ENCODE data around the gene STYXL2.

Gene STYXL2

DNA sequence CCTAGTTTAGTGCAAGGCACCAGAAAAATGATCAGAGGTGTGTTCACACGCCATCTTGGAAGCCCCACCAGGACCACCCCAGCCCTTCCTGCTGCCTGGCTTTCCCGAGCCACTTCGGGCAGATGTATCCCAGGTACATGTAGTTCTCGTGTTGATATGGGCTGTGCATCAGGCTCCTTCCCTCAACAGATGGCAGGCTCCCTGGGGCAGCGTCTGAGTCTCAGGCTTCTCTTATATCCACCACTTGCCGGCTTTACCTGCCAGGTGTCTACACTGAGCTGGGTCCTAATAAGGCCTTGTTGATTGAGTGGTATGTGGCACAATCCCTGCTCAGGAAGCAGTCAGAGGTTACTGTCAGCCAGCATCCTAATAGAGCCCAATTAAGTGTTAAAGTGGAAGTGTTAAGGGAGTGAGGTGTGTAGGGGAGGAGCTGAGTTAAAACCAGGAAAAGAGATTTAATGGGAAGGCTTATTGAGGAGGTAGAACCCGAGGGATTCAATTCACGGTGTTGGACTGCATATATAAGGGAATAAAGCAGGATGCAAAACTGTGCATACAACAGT lies 12.2 kb upstream of the STYXL2 start:
- no peak for DNase-seq

DNA sequence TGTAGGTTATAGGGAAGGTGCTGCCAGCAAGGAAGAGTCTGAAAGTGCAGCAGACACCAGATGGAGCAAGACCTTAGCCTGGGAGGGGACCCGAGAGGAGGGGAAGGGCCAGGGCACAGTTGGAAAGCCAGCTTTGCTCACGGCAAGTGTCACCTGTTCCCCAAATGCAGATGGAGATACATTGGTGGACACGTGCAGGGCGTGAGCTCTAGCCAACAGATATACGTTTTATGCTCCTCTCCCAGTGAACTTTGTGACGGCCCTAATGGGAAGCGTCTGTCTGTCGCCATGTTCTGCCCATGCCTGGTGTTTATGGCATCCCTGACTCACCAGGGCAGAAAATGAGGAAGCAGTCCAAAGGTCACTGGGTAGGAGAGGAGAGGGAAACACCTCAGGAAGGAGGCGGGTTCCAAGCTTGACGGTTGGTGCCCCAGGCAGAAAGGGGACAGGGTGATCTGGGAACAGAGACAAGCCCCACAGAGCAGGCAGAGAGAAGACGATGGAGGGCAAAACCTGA lies 11.3 kb upstream of the STYXL2 start:
- DNase-seq, result no peak

DNA sequence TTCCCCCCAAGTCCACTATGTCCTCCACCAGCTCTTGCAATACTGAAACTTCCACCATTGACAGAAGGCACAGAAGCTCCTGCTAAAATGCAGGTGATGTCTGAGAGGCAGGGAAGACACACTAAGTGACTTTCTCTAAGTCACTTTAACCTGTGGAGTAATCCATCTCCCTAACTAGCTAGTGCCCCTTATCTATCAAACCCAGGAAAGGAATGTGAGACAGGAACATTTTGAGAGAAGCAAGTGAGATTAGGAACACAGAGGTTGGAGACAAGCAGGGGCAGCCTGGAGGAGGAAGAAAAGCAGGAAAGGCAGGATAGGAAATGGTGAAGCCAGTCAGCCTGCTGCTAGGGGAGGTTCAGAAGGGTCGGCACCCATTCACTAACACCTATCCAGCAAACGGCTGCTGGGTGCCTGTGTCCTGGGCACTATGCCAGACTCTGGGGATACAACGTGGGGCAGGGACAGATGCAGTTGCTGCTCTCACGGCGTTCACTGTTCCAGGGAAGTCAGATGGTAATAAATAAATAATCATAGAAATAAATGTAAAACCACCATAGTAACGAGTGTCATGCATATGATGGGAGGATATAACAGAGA lies 10.7 kb upstream of the STYXL2 start:
- no peak for DNase-seq

DNA sequence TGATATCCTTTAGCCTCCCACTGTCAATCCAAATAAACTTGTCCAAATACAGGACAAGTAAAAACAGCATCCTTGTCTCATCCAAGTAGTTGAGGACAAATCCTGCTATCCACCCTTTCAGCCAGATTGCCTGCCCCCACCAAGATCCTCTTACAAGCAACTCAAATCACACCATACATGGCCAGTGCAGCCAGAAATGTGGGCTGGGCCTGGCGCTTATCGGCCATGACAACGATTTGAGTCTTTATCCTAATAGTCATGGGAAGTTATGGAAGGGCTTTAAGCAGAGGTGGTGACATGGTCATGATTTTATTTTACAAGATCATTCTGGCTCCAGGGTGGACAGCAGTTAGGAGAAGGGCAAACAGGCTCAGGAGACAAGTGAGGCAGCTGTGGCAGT lies 10.0 kb upstream of the STYXL2 start:
- DNase-seq, result no peak

DNA sequence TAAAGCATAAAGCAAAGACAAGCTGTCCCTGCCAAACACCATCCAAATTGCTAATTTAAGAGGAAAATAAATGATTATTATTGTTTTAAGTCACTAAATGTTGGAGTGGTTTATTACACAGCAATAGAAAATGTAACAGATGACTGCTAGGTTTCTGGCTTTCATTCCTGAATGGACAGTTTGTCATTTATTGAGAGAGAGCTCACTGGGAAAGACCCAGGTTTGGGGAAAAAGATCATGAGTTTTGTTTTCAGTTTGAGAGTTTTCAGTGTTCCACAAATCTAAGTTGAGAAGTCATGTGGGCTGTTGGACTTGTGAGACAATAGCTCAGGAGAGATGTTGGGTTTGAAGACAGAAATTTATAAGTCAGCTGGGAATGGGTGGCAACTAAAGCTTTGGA lies 9.1 kb upstream of the STYXL2 start:
- no peak for DNase-seq

DNA sequence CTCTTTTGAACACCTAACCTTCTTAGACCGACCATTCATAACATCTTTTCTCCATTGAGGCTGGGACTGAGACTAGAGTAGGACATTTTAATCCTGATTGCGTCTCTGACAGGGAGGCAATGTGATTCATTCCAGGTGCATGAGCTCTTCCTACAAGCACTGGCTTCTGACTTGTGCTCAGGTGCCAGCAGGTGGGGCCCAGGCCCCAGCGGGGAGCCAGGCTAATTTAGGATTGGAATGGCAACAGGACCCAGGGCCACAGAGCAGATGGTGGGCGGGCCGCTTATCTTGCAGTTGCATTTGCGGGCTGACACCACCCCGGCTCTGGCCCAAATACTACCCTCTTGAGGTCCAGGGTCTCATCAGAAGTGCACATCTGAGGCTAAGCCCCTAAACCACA lies 7.8 kb upstream of the STYXL2 start:
- DNase-seq, result no peak

DNA sequence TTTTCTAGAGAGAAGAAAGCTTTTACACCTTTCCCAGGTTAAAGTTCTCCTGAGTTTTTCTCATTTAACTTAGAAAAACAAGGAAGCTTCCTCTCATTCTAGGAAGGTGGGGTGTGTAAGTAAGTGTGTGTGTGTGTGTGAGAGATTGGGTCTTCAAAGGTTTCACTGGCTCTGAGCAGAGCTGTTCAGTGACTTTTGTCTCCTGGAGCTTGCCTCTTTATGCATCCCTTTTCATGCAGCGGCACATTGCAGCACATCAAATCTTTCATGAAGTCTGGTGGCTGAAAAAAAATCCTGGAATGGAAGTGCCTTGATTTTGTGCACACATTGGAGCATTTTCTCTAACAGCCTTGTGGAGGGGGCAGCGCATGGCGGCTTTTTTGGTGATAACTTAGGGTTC lies 7.1 kb upstream of the STYXL2 start:
- DNase-seq, result no peak

DNA sequence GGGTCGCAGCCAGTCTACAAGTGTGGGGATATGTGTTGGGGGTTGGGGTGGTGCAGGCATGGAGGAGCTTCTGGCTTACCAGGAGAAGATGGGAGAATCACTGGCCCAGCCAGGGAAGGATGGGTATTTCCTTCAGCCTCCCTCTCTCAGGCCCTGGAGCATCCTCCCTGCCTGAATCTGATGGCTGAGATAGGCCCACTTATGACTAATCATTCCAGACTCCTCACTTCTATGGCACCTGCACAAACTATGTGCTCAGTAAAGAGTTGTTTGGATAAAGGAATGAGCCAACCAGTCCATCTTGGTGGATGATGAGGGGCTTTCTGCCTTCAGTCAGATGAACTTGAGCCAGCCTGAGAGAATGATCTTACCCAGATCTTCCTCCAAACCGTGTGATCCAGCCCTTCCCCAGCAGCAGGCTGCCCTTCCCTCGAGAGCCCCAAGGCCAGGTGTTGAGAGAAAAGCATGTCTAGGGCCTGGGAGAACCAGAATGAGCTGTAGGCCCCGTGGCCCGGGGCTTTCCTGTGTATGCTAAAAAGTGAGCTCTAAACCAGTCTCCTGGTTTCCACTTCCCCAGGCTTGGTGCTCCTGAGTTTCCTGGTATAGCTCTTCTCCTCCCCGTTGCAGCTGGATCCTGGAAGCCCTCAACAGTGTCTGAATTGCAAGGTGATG lies 5.0 kb upstream of the STYXL2 start:
- no peak for DNase-seq

DNA sequence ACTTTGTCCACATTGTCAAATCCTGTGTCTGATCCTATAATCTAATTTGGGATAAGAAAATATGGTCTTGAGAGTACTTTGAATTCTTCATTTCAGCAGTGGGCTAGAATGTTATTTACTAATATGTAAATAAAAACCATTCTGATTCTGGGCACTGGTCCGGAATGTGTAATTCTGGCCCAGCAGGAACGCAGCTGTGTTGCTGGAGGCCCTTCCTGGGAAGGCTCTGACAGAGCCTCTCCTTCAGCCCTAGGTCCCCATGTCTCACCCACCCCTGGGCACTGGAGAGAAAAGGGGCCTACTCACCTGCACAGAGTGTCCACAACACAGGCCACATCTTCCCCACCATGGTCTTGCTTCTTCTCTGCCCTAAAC lies 3.9 kb upstream of the STYXL2 start:
- DNase-seq, result no peak

DNA sequence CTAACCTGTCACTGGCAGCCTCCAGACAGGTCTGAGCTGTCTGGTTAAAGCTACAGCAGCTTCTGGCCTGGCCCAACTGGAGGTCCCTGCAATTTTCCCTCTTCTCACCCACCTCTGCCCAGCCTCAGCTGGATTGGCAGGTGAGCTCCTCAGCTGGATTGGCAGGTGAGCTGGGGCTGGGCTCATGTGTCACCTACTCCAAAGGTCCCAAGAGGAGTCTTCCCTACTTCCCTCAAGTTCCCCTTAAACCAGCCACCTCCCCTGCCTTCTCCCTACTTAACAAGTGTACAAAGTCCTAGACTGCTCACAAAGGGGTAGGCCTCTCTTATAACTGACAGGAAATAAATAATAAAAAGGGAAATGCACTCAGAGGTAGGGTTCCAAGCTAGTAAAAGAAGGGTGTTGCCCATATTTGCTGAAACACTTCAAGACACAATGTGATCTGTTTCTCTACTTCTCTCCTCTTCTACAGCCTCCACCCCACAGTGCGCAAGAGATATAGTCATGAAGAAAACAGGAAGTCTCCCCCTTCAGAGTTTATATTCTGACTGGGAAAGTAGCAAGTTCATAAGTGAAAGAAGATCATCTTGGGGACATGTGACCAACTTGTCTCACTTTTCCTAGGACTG lies 3.4 kb upstream of the STYXL2 start, which contains the start of gene GPA33:
GPA33 (minus strand) TSS at position 64 of the 629 bp plus-strand sequence. CDS start 90 bp downstream, outside the sequence.
- no peak for DNase-seq

DNA sequence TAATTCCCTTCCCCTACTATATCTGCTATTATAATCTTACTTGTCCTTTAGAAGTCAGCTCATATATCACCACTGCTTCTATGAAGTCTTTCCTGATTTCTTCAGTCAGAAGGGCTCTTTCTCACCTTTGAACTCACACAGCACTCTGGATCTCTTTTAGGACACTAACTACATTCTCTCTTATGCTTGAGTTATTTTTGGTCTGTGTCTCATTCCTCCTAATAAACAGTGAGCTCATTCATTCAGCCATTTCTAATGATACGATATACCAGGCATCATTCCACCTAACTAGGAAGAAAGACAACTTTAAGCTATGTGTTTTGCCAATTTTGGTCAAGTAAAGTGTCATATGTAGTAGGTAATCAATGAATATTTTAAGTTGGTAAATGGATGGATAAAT lies 1.2 kb upstream of the STYXL2 start:
- peak; percentile 17 for DNase-seq

DNA sequence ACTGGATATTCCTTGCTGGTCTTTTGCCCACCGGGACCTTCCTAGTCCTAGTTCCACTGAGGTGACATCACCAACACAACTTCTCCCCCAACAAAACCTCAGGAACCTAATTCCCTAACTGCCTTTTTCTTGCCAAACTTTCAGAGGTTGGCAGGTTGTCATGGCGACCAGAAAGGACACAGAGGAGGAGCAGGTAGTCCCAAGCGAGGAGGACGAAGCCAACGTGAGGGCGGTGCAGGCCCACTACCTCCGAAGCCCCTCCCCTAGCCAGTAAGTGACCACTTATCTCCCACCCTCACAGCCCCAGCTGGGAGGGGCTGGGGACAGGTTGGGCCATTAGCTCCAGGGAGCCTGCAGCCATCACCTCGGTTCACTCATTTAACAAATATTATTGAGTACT lies 815 bp downstream of the STYXL2 start:
- DNase-seq, result no peak

DNA sequence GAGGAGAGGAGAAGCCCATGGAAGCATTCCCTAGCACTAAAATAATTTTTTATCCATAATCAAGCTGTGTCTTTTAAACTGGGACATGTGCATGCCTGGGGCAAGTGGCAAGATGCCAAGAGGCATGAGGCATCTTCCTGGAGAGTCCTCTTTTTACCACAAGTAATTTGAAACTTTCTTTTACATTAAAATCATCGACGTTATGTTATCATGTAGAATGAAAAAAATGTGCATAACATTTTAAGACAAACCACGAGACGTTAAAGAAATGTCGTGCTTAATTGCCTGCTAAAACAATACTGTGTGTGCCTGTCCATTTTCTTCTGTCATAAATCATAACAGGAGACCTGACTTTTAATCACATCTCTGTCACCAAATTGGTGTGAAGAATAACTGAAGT lies 1.5 kb downstream of the STYXL2 start:
- DNase-seq, result no peak

DNA sequence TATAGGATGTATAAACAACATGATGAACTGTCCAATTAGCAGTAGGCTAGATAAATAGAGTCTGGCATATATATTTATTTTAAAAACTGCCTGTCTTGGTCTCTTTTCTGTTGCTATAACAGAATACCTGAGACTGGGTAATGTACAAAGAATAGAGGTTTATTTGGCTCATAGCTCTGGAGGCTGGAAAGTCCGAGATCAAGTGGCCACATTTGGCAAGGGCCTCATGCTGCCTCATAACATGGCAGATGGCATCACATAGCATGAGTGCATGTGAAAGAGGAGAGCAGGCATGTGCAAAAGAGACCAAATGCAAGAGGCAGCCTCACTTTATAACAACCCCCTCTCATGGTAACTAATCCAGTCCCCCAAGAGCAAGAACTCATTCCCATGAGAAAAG lies 6.0 kb downstream of the STYXL2 start:
- DNase-seq, result no peak

DNA sequence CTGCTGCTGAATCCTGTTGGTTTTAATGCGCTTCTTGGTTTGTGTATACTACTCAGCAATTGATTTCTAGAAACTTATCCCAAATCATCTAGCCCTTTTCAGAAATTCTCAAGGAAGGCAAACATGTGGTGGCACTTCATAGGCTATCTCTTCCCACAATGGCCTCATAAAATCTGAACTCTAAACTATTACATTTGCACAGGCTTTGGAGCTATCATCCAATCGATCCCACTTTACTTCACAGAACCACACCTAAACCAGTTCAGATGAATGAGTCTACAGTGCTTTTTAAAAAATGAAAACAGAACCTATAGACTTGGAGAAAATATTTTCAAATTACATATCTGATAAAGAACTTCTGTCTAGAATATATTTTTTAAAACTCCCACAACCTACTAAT lies 6.9 kb downstream of the STYXL2 start:
- DNase-seq, result no peak

DNA sequence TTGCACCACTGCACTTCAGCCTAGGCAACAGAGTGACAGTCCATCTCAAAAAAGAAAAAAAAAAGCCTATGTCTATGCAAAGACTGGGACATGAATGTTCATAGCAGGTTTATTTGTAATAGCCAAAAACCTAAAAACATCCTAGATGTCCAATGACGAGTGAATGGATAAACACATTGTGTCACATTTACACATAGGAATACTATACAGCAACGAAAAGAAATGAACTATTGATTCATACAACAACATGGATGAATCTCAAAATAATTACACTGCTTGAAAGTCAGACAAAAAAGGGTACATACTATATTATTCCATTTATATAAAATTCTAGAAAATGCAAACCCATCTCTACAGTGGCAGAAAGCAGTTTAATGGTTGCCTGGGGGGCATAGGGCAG lies 7.9 kb downstream of the STYXL2 start:
- no peak for DNase-seq

DNA sequence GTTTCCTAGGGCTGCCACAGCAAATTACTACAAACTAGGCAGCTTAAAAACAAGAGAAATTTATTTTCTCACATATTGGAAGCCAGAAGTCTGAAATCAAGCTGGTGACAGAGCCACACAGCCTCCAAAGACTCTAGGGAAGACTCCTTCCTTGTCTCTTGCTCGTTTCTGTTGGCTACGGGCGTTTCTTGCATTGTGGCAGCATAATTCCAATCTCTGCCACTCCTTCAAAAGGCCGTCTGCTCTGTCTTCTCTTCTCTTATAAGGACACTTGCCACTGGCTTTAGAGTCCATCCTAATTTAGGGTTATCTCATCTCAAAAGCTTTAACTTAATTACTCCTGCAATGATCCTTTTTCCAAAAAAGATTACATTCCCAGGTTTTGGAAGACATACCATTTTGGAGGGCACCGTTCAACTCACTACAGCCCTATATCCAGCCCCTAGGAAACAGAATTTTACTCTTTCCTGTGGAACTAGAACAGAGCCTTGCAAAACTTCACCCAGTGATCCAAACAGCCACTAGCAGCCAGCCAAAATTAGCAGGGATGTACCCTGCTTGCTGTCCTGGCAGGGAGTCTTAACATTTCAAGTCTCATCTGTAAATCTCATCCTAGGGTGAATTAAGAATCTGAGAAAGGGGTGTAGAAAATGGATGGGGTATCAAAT lies 9.2 kb downstream of the STYXL2 start:
- DNase-seq, result no peak

DNA sequence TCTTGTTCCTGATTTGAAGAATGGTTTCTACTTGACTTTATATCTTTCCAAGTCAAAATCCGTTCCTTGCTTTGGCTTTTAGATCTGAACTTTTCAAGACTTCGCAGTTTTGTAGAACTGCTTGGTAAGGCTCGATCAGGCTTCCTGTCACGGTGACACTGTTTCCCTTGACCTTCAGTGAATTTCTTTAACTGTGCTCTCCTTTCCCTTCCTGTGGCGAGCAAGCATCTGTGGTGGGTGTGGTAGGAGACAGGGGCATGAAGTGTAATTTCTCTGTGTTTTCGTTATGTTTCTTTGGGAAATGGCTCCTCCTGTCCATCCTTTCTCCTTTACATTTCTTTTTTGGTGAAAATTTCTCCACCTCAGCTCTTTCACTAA lies 10.4 kb downstream of the STYXL2 start:
- DNase-seq, result no peak

DNA sequence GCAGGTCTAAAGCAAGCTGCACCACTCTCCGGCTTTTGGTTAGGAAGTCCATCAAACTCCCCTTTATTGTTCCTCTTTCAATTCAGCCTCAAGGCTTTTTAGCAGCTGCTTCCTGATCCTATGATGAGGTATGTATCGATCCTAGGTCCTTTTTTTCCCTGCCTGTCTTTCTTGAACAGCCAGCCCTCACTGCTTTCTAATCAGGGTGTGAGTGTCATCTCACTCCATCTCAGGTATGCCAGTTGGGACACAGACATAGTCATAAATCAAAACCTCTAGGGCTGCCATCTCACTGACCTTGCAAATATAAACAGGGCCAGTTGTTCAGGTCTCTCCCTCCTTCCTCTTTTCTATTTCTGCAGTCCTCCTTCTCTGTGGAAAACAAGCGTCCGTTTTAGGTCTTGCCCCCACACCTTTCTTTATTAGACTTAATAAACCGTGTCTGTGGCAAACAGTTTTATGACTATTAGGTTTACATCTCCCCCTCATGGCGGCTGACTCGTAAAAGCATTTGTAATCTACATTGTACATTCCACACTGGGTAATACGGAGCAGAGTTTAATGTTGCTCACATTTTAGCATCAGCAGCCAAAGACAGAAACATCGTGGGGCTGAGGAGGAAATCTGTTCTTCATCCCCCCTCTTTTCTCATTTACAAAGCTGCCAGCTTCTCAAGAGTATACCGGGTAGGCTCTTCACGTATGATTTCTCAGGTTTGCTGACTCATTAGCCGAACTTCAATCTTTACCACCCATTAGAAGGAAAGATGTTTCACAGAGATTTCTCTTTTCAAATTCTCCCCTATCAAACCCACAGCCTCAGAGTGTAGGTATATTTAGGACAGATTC lies 11.6 kb downstream of the STYXL2 start:
- no peak for DNase-seq

DNA sequence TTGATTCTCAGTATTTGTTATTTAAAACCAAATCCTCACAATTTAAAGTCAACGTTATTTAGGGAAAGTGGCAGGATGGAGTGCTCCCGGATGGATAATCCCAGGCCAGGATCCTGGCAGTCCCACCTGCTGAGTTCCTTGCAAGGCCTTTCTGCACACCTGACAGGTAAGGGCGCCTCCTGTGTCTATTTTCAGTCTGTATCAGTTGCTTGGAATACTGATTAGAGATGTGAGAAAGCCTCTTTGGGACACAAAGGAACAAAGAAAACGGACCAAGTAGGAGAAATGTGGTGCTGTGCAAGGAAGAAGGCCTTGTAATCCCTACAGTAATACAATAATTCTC lies 12.2 kb downstream of the STYXL2 start:
- DNase-seq, result no peak

DNA sequence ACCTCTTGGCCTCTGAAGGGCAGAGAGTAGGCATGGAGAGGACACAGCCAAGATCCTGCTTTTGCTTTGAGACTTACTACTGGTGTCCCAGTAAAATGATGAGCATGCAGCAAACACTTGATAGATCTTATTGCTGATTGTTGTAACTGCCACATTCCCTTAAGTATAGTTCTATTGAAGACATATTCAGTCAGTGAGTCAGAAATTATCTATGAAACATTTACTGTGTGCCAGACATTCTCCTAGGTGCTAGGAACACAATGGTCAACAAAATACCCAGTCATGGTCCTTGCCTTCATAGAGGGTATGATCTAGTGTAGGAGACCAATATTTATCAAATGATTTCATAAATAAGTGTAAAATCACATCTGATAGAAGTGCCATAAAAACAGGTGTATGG lies 13.6 kb downstream of the STYXL2 start:
- DNase-seq, result no peak

DNA sequence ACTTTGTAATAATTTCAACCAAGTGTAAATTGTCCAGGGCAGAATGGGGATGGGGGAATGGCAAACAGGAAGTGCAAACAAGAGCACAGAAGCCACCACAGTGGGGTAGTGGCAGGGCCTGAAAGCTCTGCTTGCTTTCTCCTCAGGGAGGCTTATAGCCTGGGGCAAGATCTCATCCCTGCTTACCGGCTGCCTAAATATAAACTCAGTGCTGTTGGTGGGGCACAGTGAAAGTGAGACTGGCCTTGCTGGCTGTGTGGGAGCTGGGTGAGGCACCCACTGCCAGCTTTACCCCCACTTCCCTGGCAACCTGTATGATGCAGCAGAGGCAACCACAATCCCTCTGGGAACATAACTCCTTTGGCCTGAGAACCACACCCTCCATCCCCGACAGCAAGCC lies 15.2 kb downstream of the STYXL2 start:
- no peak for DNase-seq

DNA sequence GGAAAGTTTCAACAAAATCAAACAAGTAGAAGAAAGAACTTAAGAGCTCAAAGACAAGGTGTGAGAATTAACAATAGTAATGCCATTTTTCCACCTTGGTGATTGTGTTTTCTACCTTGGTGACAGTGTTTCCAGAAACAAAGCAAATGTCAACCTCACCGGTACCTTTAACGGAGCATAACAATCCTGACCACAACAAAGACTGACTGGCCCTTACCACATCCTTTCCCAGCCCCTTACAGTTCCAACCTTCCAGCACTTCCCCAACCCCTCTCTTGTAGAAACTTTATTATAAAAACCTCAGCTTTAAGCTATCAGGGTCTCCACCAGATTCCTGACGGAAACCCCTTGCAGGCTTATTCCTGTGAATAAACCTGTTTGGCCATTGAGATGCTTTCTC lies 16.7 kb downstream of the STYXL2 start:
- DNase-seq, result no peak

Measured in kidney glomerular epithelial cell (primary cell).